IMR-90 (cell line): ENCODE measurements around the gene TMED10. TPM values are rescaled to one million over a fixed set of nuclear protein-coding genes. Genes with fewer than 3 reads are reported as not detected.

ENCODE experiments used
- ATAC-seq: fragments of 200-7000 bp; cut with Tn5 transposase; 2 replicates; pipeline ENCODE4 v1.9.1; 2020; ENCODE audit warnings: low read depth, mild to moderate bottlenecking, moderate library complexity
- BruUV-seq: library from RNA; stranded (reverse); fragments of 400-500 nt; replicated peaks from 2 replicates; lab custom pipeline; 2021; lab: Mats Ljungman, UMichigan
- CTCF ChIA-PET: fragments of 300-600 bp; formaldehyde crosslinking; extraction: SDS; loops from one replicate; lab custom pipeline; 2021; ENCODE audit warnings: antibody characterized with exemption; lab: Yijun Ruan, JAX
- POLR2A ChIA-PET: fragments of 300-600 bp; sonication (Branson Sonifier 250); formaldehyde crosslinking; loops from one replicate; lab custom pipeline; 2022; ENCODE audit warnings: antibody characterized with exemption; ENCODE audit not compliant: unreplicated experiment; lab: Charles Lee
- DNase-seq: peaks from one replicate; pipeline ENCODE4 v3.0.0; 2013
- H2AFZ ChIP-seq: replicated peaks from 2 replicates; pipeline ENCODE3; 2013; ENCODE audit warnings: low read length, mild to moderate bottlenecking; ENCODE audit not compliant: poor library complexity
- H2AK5ac ChIP-seq: 2 replicates; pipeline ENCODE4 v1.6.1; 2013; ENCODE audit warnings: low read depth, low read length, inconsistent platforms
- H2AK9ac ChIP-seq: replicated peaks from 2 replicates; pipeline ENCODE3; 2013; ENCODE audit warnings: mild to moderate bottlenecking, low read depth, low read length, moderate library complexity; ENCODE audit not compliant: poor library complexity
- H2BK120ac ChIP-seq: 2 replicates; pipeline ENCODE4 v1.6.1; 2013; ENCODE audit warnings: low read depth, low read length, inconsistent platforms
- H2BK15ac ChIP-seq: 3 replicates; pipeline ENCODE4 v1.6.1; 2013; ENCODE audit warnings: low read depth, low read length, inconsistent platforms
- H2BK20ac ChIP-seq: 2 replicates; pipeline ENCODE4 v1.6.1; 2013; ENCODE audit warnings: low read depth, mild to moderate bottlenecking, inconsistent platforms, low read length, moderate library complexity
- H2BK5ac ChIP-seq: 2 replicates; pipeline ENCODE4 v1.6.1; 2013; ENCODE audit warnings: mild to moderate bottlenecking, low read depth, low read length, inconsistent platforms; ENCODE audit not compliant: poor library complexity, severe bottlenecking
- H3K14ac ChIP-seq: replicated peaks from 2 replicates; pipeline ENCODE4 v1.6.1; 2013; ENCODE audit warnings: low read depth, low read length, inconsistent platforms
- H3K18ac ChIP-seq: 2 replicates; pipeline ENCODE4 v1.6.1; 2013; ENCODE audit warnings: low read depth, low read length, control low read depth
- H3K23ac ChIP-seq: 2 replicates; pipeline ENCODE4 v1.6.1; 2013; ENCODE audit warnings: low read depth, low read length, inconsistent platforms
- H3K27ac ChIP-seq: 2 replicates; pipeline ENCODE4 v1.5.1; 2013; ENCODE audit warnings: mild to moderate bottlenecking, control low read depth, low read length; ENCODE audit not compliant: insufficient read depth
- H3K27me3 ChIP-seq: 2 replicates; pipeline ENCODE4 v1.6.1; 2013; ENCODE audit warnings: low read length; ENCODE audit not compliant: control insufficient read depth, insufficient read depth
- H3K36me3 ChIP-seq: 2 replicates; pipeline ENCODE4 v1.6.1; 2013; ENCODE audit warnings: low read length, mixed read lengths; ENCODE audit not compliant: control insufficient read depth, insufficient read depth
- H3K4ac ChIP-seq: 2 replicates; pipeline ENCODE4 v1.6.1; 2013; ENCODE audit warnings: low read depth, low read length, inconsistent platforms
- H3K4me1 ChIP-seq: 2 replicates; pipeline ENCODE4 v1.6.1; 2013; ENCODE audit warnings: low read length, mixed read lengths; ENCODE audit not compliant: control insufficient read depth, insufficient read depth
- H3K4me2 ChIP-seq: 2 replicates; pipeline ENCODE4 v1.6.1; 2013; ENCODE audit warnings: low read depth, mild to moderate bottlenecking, control low read depth, low read length, moderate library complexity
- H3K4me3 ChIP-seq: 2 replicates; pipeline ENCODE4 v1.5.1; 2013; ENCODE audit warnings: low read depth, mild to moderate bottlenecking, control low read depth, low read length, moderate library complexity; ENCODE audit not compliant: insufficient read depth
- H3K56ac ChIP-seq: 2 replicates; pipeline ENCODE4 v1.6.1; 2013; ENCODE audit warnings: low read length, inconsistent platforms; ENCODE audit not compliant: insufficient read depth; ENCODE audit errors: extremely low read depth
- H3K79me1 ChIP-seq, 2 experiments: 2 replicates each; pipeline ENCODE4 v1.6.1; 2013; ENCODE audit warnings: low read length in 2 of 2, inconsistent platforms in 1 of 2, low read depth in 1 of 2
- H3K9ac ChIP-seq: 2 replicates; pipeline ENCODE4 v1.6.1; 2013; ENCODE audit warnings: low read depth, low read length, control low read depth
- H3K9me1 ChIP-seq: 2 replicates; pipeline ENCODE4 v1.6.1; 2013; ENCODE audit warnings: low read length, inconsistent platforms; ENCODE audit not compliant: insufficient read depth
- H3K9me3 ChIP-seq: 2 replicates; pipeline ENCODE4 v1.6.1; 2013; ENCODE audit warnings: low read length; ENCODE audit not compliant: control insufficient read depth, insufficient read depth
- H4K20me1 ChIP-seq: 2 replicates; pipeline ENCODE4 v1.6.1; 2013; ENCODE audit warnings: low read length, inconsistent platforms; ENCODE audit not compliant: insufficient read depth
- H4K5ac ChIP-seq: 2 replicates; pipeline ENCODE4 v1.6.1; 2013; ENCODE audit warnings: mild to moderate bottlenecking, low read depth, low read length, control low read depth
- H4K8ac ChIP-seq, 2 experiments: 2 replicates each; pipeline ENCODE4 v1.6.1; 2013; ENCODE audit warnings: low read depth in 2 of 2, low read length in 2 of 2, control low read depth in 1 of 2, inconsistent platforms in 1 of 2
- H4K91ac ChIP-seq: 2 replicates; pipeline ENCODE4 v1.6.1; 2013; ENCODE audit warnings: low read depth, low read length, inconsistent platforms; ENCODE audit not compliant: insufficient read depth
- BHLHE40 ChIP-seq: fragments of 150-350 bp; IDR thresholded peaks from 2 replicates; pipeline ENCODE4 v1.6.1; 2016; ENCODE audit warnings: mild to moderate bottlenecking, low read depth, low read length
- CEBPB ChIP-seq: IDR thresholded peaks from 2 replicates; pipeline ENCODE4 v1.6.1; 2012; ENCODE audit warnings: low read depth, low read length, improper control_type of control experiment
- CHD1 ChIP-seq: IDR thresholded peaks from 2 replicates; pipeline ENCODE4 v1.6.1; 2012; ENCODE audit warnings: low read depth, low read length, improper control_type of control experiment
- ELK1 ChIP-seq: fragments of 150-350 bp; IDR thresholded peaks from 2 replicates; pipeline ENCODE4 v1.6.1; 2016; ENCODE audit warnings: low read depth, mild to moderate bottlenecking, low read length, moderate library complexity, borderline replicate concordance
- FOS ChIP-seq: fragments of 150-350 bp; IDR thresholded peaks from 2 replicates; pipeline ENCODE4 v1.6.1; 2016; ENCODE audit warnings: low read depth, low read length
- MAFK ChIP-seq: IDR thresholded peaks from 2 replicates; pipeline ENCODE4 v1.6.1; 2012; ENCODE audit warnings: low read depth, low read length, improper control_type of control experiment
- MAZ ChIP-seq: IDR thresholded peaks from 2 replicates; pipeline ENCODE4 v1.6.1; 2012; ENCODE audit warnings: low read depth, mild to moderate bottlenecking, low read length, improper control_type of control experiment, moderate library complexity, borderline replicate concordance
- MXI1 ChIP-seq: IDR thresholded peaks from 2 replicates; pipeline ENCODE4 v1.6.1; 2012; ENCODE audit warnings: low read depth, mild to moderate bottlenecking, low read length, moderate library complexity, borderline replicate concordance
- NFE2L2 ChIP-seq: fragments of 150-350 bp; IDR thresholded peaks from 2 replicates; pipeline ENCODE4 v1.6.1; 2016; ENCODE audit warnings: low read depth, mild to moderate bottlenecking, low read length
- POLR2A ChIP-seq: IDR thresholded peaks from 2 replicates; pipeline ENCODE4 v1.6.1; 2012; ENCODE audit warnings: mild to moderate bottlenecking, low read depth, low read length
- RAD21 ChIP-seq: IDR thresholded peaks from 2 replicates; pipeline ENCODE4 v1.6.1; 2012; ENCODE audit warnings: low read length, improper control_type of control experiment
- RCOR1 ChIP-seq: IDR thresholded peaks from 2 replicates; pipeline ENCODE4 v1.6.1; 2012; ENCODE audit warnings: mild to moderate bottlenecking, low read length, improper control_type of control experiment; ENCODE audit not compliant: insufficient replicate concordance
- RFX5 ChIP-seq: IDR thresholded peaks from 2 replicates; pipeline ENCODE4 v1.8.0; 2012; ENCODE audit warnings: low read depth, mild to moderate bottlenecking, low read length, moderate library complexity
- SMC3 ChIP-seq: fragments of 150-350 bp; IDR thresholded peaks from 2 replicates; pipeline ENCODE4 v1.6.1; 2016; ENCODE audit warnings: low read depth, mild to moderate bottlenecking, antibody characterized with exemption, low read length, moderate library complexity
- USF2 ChIP-seq: fragments of 150-350 bp; IDR thresholded peaks from 2 replicates; pipeline ENCODE4 v1.6.1; 2017; ENCODE audit warnings: mild to moderate bottlenecking, antibody characterized with exemption, low read length, low read depth
- WGBS, 2 experiments: methylation state at CpG; one replicate each; pipeline versions ENCODE4 v1.1.5 to v1.1.7; 2013; ENCODE audit warnings: missing lambda C conversion rate in 2 of 2; ENCODE audit not compliant: insufficient read length in 1 of 2; ENCODE audit errors: extremely low coverage in 2 of 2; 5-methylcytosine and 5-hydroxymethylcytosine counted together
- dilution Hi-C: fragments of 300-500 bp; cut with HindIII; formaldehyde crosslinking; loops from one replicate; pipeline ENCODE4 v1.14.3; 2018; ENCODE audit warnings: low sequenced_read_pairs; ENCODE audit not compliant: unreplicated experiment
- in situ Hi-C: fragments of 300-500 bp; cut with MboI; formaldehyde crosslinking; loops from 3 replicates; pipeline ENCODE4 v1.14.3; 2019; ENCODE audit warnings: low sequenced_read_pairs, inconsistent platforms, mixed read lengths
- intact Hi-C: fragments of 100-400 bp; cut with micrococcal nuclease; formaldehyde crosslinking; loops from 2 replicates; pipeline ENCODE4 v1.10.0; 2022
- polyA plus RNA-seq, 3 experiments: library from polyadenylated mRNA; depleted of rRNA; stranded (reverse); fragments of >200 nt; gene quantifications; 2 replicates each; pipeline ENCODE4 v1.2.3, GENCODE V29; 2012; ENCODE audit warnings: low replicate concordance in 1 of 3
- total RNA-seq: library from RNA; depleted of rRNA; stranded (reverse); fragments of >200 nt; gene quantifications from 2 replicates; pipeline ENCODE4 v1.2.3, GENCODE V29; 2012
- TF ChIP-seq, protein P1 (sequence below): conservative IDR thresholded peaks from 2 replicates; pipeline ENCODE4 v1.5.1; 2012; ENCODE audit warnings: mild to moderate bottlenecking, low read depth, low read length, improper control_type of control experiment

Gene TMED10
- total and polyA plus RNA-seq, 2 of the 4 experiments (the other 2 are of a cell fraction) = 254 to 441 TPM

DNA sequence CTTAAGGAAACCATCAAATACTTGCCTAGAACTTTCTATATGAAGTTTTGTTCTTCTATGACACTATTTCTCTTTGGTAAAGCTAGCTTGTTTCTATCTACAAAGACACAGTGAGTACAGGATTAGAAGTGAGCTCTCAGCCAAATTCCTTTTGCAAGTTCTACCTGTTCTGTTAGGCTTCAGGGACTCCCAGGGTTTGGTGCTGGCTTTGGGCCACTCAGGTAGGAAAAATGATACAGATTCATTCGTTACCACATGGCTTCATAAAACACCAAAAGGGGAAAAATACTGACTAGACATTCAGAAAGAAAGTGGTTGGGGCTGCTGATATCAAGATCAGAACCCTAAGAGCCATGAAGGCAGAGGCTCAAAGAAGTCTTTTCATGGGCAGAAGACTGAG, 93.1 kb downstream of the TMED10 start:
- H4K5ac ChIP-seq = no peak overlapping the region
- intact Hi-C loops (no loop called here), in situ Hi-C loops (no loop called here)

More for the DNA sequence above, 93.1 kb downstream of the TMED10 start:
- Histone ChIP-seq H3K56ac (no peak overlapping the region), H2BK120ac (no peak overlapping the region), H2AK9ac (no peak overlapping the region), H3K4me1 (peaks cover 6% of the 10 kb centered on the region), H4K91ac (no peak overlapping the region), H3K9me3 (no peaks in the 10 kb centered on the region), H2AK5ac (no peak overlapping the region), H3K9ac (no peak overlapping the region), H3K4me2 (no peak overlapping the region), H3K18ac (no peak overlapping the region), H4K8ac (no peak overlapping the region), H3K27me3 (no peaks in the 10 kb centered on the region), H3K36me3 (peaks cover 27% of the 10 kb centered on the region), H3K79me1 (no peaks in the 10 kb centered on the region), H2BK15ac (no peak overlapping the region), H3K9me1 (peaks cover 3% of the 10 kb centered on the region; the same call in 1 of the 2 replicates), H2BK20ac (no peak overlapping the region), H4K20me1 (no peaks in the 10 kb centered on the region), H3K4ac (no peak overlapping the region), H3K14ac (no peak overlapping the region), H2BK5ac (no peak overlapping the region), H3K23ac (no peak overlapping the region), H3K4me3 (no peak overlapping the region), H3K27ac (no peak overlapping the region), H2AFZ (no peak overlapping the region)
- no peak for DNase-seq
- no peak for ATAC-seq
- ChIA-PET CTCF (no interaction called here), POLR2A (no interaction called here)
- WGBS, 2 experiments = no CpG with 5 or more reads among the region's 1 CpG
- TF ChIP-seq POLR2A = no peak
- TF ChIP-seq ELK1 = no peak
- no peak for TF ChIP-seq MXI1
- TF ChIP-seq, protein P1, sequence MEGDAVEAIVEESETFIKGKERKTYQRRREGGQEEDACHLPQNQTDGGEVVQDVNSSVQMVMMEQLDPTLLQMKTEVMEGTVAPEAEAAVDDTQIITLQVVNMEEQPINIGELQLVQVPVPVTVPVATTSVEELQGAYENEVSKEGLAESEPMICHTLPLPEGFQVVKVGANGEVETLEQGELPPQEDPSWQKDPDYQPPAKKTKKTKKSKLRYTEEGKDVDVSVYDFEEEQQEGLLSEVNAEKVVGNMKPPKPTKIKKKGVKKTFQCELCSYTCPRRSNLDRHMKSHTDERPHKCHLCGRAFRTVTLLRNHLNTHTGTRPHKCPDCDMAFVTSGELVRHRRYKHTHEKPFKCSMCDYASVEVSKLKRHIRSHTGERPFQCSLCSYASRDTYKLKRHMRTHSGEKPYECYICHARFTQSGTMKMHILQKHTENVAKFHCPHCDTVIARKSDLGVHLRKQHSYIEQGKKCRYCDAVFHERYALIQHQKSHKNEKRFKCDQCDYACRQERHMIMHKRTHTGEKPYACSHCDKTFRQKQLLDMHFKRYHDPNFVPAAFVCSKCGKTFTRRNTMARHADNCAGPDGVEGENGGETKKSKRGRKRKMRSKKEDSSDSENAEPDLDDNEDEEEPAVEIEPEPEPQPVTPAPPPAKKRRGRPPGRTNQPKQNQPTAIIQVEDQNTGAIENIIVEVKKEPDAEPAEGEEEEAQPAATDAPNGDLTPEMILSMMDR = no peak
- TF ChIP-seq MAZ = no peak
- TF ChIP-seq CEBPB = no peak
- TF ChIP-seq BHLHE40 = no peak
- no peak for TF ChIP-seq NFE2L2
- no peak for TF ChIP-seq CHD1
- TF ChIP-seq RCOR1 = no peak
- no peak for TF ChIP-seq SMC3
- no peak for TF ChIP-seq MAFK
- TF ChIP-seq USF2 = no peak
- TF ChIP-seq RAD21 = no peak
- TF ChIP-seq RFX5 = no peak
- no peak for TF ChIP-seq FOS
- no TSS peak for BruUV-seq
- dilution Hi-C loops = no loop called here
